LNCaP clone FGC (cell line): ENCODE measurements around the gene COPB1.

ENCODE experiments used
- DNase-seq: peaks from one replicate; pipeline ENCODE4 v3.0.0-alpha.2; 2011; ENCODE audit warnings: low read depth
- H3K4me3 ChIP-seq: 2 replicates; pipeline ENCODE4 v1.5.1; 2011; ENCODE audit warnings: mild to moderate bottlenecking, low read depth, low read length, control low read depth
- TF ChIP-seq, protein P1 (sequence below): IDR thresholded peaks from 2 replicates; pipeline ENCODE4 v1.5.1; 2012; ENCODE audit warnings: mild to moderate bottlenecking; ENCODE audit not compliant: control insufficient read depth, insufficient read depth; ENCODE audit errors: extremely low read depth

Gene COPB1

DNA sequence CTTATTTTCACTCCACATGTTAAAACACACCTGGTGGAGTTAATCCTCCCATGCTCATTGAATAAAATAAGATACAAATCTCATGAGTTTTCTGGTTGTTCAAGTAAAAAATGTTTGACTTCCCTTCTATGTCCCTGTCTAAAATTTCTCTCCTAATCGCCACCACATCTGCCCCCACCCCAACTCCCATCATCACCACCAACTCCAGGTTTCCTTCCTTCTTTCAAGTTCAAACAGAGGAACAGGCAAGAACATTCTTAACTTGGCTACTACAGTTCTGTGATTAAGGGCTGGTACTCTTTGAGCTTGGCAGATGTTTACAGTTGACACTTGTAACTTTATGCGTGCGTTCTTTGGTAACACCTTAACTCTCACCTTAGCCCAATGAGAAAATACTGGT is 29.7 kb upstream of the COPB1 start:
- H3K4me3 ChIP-seq = no peak overlapping the region
- no peak for DNase-seq
- TF ChIP-seq, protein P1, sequence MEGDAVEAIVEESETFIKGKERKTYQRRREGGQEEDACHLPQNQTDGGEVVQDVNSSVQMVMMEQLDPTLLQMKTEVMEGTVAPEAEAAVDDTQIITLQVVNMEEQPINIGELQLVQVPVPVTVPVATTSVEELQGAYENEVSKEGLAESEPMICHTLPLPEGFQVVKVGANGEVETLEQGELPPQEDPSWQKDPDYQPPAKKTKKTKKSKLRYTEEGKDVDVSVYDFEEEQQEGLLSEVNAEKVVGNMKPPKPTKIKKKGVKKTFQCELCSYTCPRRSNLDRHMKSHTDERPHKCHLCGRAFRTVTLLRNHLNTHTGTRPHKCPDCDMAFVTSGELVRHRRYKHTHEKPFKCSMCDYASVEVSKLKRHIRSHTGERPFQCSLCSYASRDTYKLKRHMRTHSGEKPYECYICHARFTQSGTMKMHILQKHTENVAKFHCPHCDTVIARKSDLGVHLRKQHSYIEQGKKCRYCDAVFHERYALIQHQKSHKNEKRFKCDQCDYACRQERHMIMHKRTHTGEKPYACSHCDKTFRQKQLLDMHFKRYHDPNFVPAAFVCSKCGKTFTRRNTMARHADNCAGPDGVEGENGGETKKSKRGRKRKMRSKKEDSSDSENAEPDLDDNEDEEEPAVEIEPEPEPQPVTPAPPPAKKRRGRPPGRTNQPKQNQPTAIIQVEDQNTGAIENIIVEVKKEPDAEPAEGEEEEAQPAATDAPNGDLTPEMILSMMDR = no peak

DNA sequence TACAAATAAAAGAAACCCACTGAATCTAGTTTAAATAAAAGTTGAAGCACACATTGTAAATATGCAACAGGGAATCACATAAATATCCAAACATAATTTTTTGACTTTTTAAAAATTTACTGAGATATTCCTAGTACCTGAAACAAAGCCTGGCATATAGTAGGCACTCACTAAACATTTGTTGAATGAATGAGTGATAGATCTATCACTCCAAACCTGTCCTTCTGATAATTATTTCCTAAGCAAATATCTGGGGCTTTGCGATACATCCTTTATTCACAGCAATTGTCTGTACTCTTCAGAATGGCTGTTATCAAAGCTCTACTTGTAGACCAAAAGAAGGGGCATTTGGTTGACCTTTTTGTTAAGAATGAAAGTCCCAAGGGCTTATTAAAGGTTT is 23.2 kb upstream of the COPB1 start:
- TF ChIP-seq, protein P1 = no peak
- H3K4me3 ChIP-seq = no peak overlapping the region
- no peak for DNase-seq

DNA sequence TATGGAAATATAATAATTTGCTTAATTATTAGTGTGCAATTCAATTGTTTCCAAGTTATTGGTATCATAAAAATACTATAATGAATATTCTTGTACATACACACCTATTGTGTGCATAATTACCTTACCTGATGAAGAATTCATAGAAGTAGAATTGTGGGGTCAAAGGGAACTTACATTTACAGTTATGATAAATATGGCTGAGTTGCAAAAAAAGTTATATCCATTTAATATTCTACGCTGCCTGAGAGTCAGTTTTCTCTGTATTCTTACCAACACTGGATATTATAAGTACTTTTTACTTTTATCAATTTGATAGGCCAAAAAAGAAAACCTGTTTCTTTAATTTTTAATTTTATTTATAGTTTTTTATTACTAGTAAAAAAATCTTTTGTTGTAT is 22.6 kb upstream of the COPB1 start:
- DNase-seq = no peak
- TF ChIP-seq, protein P1 = no peak
- H3K4me3 ChIP-seq = no peak overlapping the region

DNA sequence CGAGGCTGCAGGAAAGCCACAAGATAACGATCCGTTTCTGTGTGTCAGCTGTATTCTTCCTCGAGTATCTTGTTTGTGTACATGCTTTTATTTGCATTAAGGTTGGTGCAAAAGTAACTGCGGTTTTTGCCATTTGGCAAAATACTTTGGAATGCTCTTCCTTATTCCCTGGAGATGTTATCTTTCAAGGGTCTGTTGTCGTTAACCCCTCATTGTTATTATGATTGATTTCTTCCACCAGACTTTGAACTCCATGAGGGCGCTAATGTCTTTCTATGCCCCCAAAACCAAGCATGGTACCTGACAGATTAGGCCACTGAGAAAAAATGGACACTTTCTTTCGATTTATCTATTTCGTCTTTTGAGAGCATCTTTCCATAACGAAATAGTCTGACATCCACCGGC is 21.1 kb upstream of the COPB1 start:
- DNase-seq = no peak
- TF ChIP-seq, protein P1 = no peak
- peak overlapping the region; percentile 96 for H3K4me3 ChIP-seq

DNA sequence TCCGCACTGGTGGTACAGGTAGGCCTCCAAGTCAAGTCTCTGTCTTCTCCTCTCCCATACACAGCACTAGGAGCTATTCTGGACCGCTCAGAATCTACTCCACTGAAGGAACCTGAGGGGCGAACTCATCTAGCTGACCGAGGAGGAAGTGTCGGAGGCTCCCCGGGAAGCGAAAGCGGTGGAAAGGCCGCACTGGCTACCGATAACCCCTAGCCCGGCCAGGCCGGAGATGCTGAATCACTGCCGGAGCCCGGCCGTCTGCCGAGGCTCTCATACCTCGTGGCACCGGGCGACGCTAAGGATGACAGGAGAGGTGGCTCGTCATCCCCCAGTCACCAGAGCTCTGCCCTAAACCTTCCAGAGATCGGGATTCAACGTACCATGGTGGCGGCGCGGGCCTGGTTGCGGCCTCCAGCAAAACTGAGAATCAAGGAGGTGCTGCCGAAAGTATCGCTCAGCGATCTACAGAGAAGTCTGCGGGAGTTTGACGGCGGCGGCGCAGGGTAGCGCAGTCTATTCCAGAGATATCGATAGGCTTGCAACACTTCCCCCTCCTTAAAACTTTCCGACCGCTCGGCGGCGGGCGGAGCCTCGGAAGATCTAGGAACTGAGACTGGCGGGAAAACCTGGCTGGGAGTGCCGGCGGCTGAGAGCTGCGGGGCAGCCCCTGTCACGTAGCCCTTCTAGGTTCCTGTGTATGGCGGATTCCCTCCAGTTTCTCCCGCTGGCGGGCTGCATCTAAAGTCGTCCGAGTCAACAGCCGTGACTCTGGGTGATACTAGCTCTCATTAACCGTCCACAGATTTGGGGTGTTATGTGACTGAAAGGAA is 20.5 kb upstream of the COPB1 start, which contains the start of gene PSMA1:
Gene PSMA1, minus strand, starts transcription at position 470 of the 830 bp plus-strand sequence. Its CDS starts 87 bp downstream, at position 383.
- peak within 1 kb of the TSS; percentile 96 for H3K4me3 ChIP-seq
- TF ChIP-seq, protein P1 = no peak
- DNase-seq = peak; percentile 89

DNA sequence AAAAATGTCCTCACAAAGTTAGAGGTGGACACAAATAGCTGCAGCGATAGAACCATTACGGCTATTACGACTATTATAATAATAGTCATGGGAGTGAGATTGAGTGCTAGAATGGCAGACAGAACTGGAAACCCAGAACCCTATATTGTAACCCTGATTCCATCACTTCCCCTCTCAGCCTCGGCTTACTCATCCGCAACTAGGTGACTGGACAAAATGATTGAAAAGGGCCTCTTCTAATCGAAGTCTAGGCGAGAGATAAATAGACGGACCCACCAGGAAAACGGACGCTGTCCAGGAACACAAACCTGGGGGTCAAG is 19.9 kb upstream of the COPB1 start:
- peak overlapping the region; percentile 96 for H3K4me3 ChIP-seq
- DNase-seq = no peak
- TF ChIP-seq, protein P1 = no peak

DNA sequence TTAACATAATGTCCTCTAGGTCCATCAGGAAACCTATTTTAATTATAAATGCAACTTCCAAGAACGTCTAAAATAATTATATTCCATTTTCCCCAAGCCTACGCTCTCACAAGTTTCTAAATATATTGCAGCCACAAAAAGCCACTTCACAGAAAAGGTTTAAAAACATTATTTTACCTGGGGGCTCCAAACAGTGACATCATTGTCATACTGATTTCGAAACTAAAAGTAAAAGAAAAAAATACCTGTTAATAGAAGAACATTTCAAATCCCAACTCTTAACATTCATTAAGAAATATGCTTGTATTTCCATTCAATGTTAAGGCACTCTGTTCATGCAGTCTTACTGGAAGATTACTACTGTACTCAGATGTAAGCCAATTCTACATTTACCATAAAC is 19.2 kb upstream of the COPB1 start:
- H3K4me3 ChIP-seq = peak overlapping the region; percentile 96
- DNase-seq = no peak
- TF ChIP-seq, protein P1 = no peak
